NCI-H2196 (cell line): ENCODE results near the gene USP30.

Source experiments
- DNase-seq: peaks from one replicate; lab custom pipeline; 2025; ENCODE audit not compliant: unreplicated experiment; lab: John Stamatoyannopoulos, UW

The USP30 gene

DNA sequence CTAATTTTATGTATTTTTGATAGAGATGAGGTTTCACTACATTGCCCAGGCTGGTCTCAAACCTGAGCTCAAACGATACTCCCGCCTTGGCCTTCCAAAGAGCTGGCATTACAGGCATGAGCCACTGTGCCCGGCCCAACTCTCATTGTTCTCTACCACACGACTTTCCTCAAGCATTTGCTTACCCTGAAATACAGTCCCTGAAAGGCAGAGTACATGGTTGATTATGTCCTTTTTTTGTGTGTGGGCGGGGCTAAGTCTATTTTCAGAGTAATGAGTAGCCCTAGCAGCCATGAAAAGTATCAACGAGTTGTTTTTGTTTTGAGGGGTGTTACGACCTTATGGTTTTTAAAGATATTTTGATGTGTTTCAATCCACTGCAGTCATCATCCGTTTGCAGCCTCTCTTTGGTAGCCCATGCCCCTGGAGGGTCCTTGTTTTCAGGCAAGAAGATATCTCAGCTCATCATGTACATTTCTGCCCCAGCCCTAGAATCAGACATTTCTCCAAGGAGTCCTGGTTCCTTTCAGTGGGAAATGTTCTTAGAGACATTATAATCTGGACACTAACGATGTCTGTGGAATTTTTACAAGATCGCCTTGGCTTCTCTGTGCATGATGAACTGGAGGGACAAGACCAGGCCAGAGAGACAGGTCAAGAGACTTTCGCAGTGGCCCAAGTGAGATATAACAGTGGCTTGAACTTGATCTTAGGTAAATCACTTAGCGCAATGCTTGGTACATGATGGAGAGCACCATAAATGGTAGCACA is 72.7 kb downstream of the USP30 start:
- no peak for DNase-seq

DNA sequence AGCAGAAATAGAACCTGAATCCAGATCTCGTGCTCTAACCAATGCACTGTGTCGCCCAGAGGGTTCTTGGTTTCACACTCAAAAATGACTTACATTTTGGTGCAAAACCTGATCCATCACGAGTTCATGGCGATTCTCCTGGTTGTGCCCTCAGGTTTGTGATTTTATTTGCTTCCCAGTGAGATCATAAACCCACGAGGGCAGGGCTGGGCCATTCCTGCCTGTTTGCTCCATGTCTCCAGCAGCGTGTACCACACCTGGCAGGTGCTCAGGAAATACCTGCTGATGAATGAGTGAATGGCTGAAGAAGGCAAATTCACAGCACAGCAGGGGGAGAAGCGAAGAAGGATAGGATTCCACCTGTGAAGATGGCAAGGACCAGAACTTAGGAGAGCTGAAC is 73.4 kb downstream of the USP30 start:
- DNase-seq = no peak

DNA sequence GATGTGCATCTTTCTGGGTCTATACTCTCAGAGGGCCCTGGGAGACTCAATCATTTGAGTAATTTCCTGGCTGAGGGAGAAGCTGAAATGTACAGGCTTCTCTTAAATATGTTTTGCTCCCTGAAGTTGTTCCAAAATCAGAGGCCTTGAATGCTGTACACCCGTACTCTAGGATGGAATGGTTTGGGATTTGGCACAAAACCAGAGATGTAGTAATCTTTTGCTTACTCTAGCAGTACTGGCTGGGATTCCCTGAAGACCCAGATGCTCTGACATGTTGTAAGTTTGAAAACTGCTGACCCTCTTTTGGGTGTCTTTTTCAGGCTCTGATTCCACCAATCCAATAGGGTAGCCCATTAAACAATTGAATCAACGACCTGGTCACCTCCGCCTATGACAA is 74.4 kb downstream of the USP30 start:
- no peak for DNase-seq

DNA sequence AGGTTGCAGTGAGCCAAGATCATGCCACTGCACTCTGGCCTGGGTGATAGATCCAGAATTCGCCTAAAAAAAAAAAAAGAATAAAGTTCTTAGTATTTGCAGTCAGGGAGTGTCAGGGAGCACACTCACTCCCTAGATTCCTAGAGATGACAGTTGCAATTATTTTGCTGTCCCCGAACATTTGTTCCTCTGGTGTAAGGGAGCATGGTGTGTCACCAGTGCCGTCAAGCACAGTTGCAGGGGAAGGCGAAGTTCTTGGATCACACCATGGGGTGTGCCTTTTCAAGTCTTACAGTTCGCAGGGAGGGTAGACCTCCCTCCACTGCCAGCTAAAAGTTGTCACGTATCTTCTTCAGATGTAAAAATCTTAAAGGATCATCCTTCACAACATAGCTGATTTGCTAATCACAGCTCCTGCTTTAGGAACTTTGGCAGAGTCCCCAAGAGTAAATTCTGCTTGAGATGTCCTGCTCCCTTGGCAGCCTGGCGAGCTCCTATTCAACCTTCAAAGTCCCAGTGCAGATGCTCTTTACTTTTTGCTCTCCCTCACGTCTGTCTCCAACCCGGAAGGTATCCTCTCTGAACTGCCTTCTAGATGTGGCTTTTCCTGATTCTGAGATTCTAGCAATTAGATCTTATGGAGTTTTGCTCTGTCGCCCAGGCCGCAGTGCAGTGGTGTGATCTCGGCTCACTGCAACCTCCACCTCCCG is 75.3 kb downstream of the USP30 start:
- DNase-seq = no peak

DNA sequence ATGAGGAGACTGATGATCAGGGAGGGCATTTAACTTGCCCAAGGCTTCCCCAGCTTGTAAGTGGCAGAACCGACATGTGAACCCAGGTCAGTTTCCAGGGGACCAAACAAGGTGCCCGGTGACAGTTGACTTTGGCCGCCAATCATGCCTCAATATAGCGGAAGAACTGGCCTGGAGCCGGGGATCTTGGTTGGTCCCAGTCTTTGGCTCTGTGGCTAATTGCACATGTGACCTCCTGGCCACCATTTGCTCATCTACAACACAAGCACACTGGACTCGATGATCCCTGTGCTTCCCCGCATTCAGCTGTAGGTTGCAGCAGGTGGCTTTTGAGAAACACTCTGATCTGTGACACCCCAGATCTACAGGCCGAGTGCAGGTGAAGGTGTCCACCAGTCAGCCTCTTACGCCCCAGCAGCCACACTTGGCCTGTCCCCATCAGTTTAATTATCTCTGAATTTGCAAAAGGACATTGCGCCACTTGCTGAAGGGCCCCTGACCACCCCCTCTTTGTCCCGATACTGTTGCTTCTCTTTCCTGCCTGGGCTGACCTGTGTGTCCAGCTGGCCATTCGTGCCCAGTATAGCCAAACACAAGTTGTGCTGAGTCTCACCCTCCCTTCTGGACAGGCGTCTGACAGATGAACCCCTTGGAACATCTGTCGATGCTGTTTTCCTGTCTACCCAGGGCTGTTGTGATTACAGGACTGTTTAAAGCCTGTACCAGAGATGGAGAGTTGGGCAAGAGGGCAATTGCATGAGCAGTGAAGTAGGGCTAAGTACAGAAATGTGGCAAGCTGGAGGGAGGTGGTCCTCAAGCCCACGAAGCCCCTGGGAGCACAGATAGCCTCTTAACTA is 78.1 kb downstream of the USP30 start:
- DNase-seq = no peak

DNA sequence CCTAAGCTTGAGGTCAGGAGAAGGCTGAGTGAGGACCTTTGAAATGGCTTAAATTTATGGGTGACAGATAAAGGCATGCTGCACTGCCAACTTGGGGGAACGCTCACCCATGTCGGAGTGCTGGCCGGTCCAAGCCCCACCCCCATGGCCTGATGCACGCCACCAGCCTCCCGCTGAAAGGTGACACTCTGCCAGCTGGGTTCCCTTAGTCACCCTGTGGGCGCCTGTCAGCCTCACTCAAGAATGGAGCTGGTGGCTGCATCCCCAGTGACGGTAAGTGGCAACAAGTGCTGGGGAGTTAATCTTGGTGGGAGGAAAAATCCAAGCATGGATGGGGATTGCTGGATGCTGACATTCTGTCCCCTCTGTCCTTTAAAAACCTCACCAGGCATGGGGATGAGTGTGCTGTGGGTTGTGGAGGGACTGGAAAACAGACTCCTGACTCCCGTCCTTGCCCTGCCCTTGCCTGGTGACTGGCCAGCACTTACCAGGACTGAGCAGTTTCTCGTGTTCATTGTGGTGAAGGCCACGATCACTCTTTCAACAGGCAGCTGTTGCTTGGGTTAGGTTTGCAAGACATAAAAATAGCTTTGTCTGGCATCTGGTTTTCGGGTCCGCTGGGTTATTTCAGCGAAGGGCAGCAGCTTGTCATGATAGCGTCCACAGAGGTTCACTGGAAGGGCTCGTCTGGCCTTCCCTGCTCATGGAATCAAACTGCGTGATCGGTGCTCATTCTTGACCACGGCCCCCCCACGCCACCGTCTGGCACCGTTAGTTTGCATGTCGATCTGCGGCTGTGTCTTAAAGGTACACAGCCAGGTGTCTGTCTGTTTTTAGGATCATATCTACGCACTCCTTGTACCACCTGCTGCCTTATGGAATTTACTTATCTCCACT is 79.0 kb downstream of the USP30 start:
- DNase-seq = no peak

DNA sequence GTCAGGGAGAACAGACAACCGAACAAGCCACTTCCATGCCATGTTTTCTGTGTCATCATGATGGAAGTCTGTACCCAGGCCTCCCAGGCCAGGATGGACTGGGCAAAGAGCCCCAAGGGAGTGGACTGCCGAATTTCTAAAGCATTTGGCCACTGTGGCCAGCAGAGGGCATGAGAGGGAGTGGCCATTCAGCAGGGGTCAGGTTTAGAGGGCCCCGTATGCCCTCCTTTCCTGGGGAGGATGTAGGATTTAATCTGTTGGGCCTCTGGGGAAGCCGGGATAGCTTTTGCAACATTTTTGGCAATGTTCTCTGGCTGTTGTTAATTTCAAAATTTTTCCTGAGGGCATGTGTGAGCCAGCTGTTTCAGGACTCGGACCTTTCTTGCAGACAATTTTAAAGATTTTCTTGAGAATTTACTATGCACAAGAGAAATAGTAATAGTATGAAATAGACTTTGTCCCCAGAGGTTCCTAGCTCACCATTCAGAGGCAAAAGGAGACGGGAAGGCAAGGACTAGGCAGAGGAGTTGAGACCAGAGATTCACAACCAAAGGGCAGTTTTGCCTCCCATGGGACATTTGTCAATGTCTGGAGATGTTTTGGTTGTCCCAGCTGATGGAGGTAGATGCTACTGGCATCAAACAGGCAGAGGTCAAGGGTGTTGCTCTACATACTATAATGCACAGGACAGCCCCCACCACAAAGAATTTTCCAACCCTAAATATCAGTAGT is 82.0 kb downstream of the USP30 start:
- DNase-seq = no peak

DNA sequence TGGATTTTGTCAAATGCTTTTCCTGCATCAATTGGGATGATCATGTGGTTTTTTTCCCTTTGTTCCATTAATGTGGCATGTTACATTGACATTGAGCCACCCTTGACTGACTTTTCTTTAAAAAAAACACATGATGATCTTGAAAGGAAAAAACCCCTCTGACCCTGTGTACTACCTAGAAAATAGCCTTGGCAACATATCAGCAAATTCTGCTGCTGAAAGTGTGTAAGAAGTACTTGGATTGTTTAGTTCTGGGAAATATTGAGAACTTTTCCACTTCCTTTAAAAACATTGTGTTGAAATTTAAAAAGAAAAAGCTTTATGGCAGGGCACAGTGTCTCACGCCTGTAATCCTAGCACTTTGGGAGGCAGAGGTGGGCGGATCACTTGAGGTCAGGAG is 84.7 kb downstream of the USP30 start:
- DNase-seq = no peak
